Right lobe of liver (tissue), 6 donors: ENCODE data around the gene OR14K1. TPM values are rescaled to one million over a fixed set of nuclear protein-coding genes. Genes with fewer than 3 reads are reported as not detected.

Source experiments
- ATAC-seq, 4 donors: fragments of 200-7000 bp; cut with Tn5 transposase; one replicate each; pipeline ENCODE4 v1.9.1; 2020; ENCODE audit warnings: mild to moderate bottlenecking in 4 of 4, moderate library complexity in 4 of 4
- DNase-seq, 3 donors: peaks; one replicate each; pipeline ENCODE4 v3.0.0-alpha.2; 2020
- H3K27ac ChIP-seq, 3 donors: fragments of 200-600 bp; one replicate each; pipeline ENCODE4 v1.8.0; 2022
- H3K27me3 ChIP-seq, 2 donors: fragments of 200-600 bp; one replicate each; pipeline ENCODE4 v1.8.0; 2022
- H3K36me3 ChIP-seq, 4 donors: fragments of 200-600 bp; sonication (generic) in 1 of 4; one replicate each; pipeline versions ENCODE4 v1.5.1 to v1.8.0; 2017 to 2022; ENCODE audit warnings: control low read depth in 1 of 4
- H3K4me1 ChIP-seq, 4 donors: fragments of 200-600 bp; sonication (generic) in 1 of 4; one replicate each; pipeline versions ENCODE4 v1.5.1 to v1.8.0; 2017 to 2022; ENCODE audit warnings: control low read depth in 1 of 4
- H3K4me3 ChIP-seq, 3 donors: fragments of 200-600 bp; one replicate each; pipeline ENCODE4 v1.8.0; 2022
- H3K9me3 ChIP-seq, 4 donors: fragments of 200-600 bp; sonication (generic) in 1 of 4; one replicate each; pipeline versions ENCODE4 v1.5.1 to v1.8.0; 2017 to 2022; ENCODE audit warnings: control low read depth in 1 of 4
- CTCF ChIP-seq, 4 donors: fragments of 200-600 bp in 3 of 4; fragments of 450-650 bp in 1 of 4; IDR thresholded peaks; one replicate each; pipeline versions ENCODE4 v1.5.1 to v1.8.0; 2016 to 2022; ENCODE audit warnings: antibody characterized with exemption in 4 of 4, mild to moderate bottlenecking in 2 of 4
- POLR2A ChIP-seq: fragments of 450-650 bp; IDR thresholded peaks from one replicate; pipeline ENCODE4 v1.6.1; 2017; ENCODE audit warnings: antibody characterized with exemption, mild to moderate bottlenecking
- intact Hi-C, 2 donors: fragments of 100-400 bp; cut with DNase I; formaldehyde crosslinking; loops; one replicate each; pipeline versions ENCODE4 v1.11.2 to v1.14.1; 2022
- total RNA-seq, 6 experiments: library from RNA; depleted of rRNA in 2 of 6; stranded (reverse); fragments of >200 nt in 2 of 6; fragmentation: NEBNext Ultra II Directional in 3 of 6; extraction: Animal tissue kit (Norgen Biotek cat#: 25700) in 3 of 6; gene quantifications; one replicate each; pipeline versions ENCODE4 v1.1.0 to v1.2.4, GENCODE V29; 2016 to 2023
- donor health status: DM: no; HTN: yes; CAD: no.
- donor health status: DM: no; HTN: no; CAD: no.
- donor health status: DM: no; HTN: no; CAD: no.
- donor health status: DM: no; HTN: yes; CAD: no.
- donor health status: DM: no; HTN: yes; CAD: no.

OR14K1 gene
- total RNA-seq, 6 experiments from 2014 or later, result not detected

GRCh38 chr1:247769603-247770002 is 31.2 kb downstream of the OR14K1 start:
- DNase-seq (no peak), ATAC-seq (no peak)
- no peaks in the 10 kb centered on the region for H3K4me1 ChIP-seq
- no peaks in the 10 kb centered on the region for H3K9me3 ChIP-seq
- no peak overlapping the region for H3K4me3 ChIP-seq
- H3K27ac ChIP-seq, result no peak overlapping the region
- H3K36me3 ChIP-seq, result no peaks in the 10 kb centered on the region
- TF ChIP-seq POLR2A, result no peak
- no peak for TF ChIP-seq CTCF (IDR thresholded peaks at IDR 0.05)
- intact Hi-C loops, result no loop called here
- H3K27me3 ChIP-seq, result no peaks in the 10 kb centered on the region

Other genes with a start within 250 kb of the OR14K1 start
- gene OR2C3, start 202.2 kb upstream of the OR14K1 start, total RNA-seq, result not detected
- under 1 TPM in 1 of 6 experiments, not detected in 5; 0.24 TPM for gene GCSAML, start 189.5 kb upstream of the OR14K1 start, total RNA-seq
- not detected for gene OR2G2, start 150.3 kb upstream of the OR14K1 start, total RNA-seq
- not detected for gene OR2G3, start 133.0 kb upstream of the OR14K1 start, total RNA-seq
- gene OR13G1, start 58.9 kb upstream of the OR14K1 start, total RNA-seq, result not detected
- not detected for gene OR6F1, start 22.0 kb upstream of the OR14K1 start, total RNA-seq
- not detected for gene OR14A2, start 9.5 kb downstream of the OR14K1 start, total RNA-seq
- not detected for gene OR1C1, start 21.9 kb downstream of the OR14K1 start, total RNA-seq
- not detected for gene OR14A16, start 85.5 kb downstream of the OR14K1 start, total RNA-seq
- gene OR11L1, start 103.3 kb downstream of the OR14K1 start, total RNA-seq, result not detected
- gene TRIM58, start 118.6 kb downstream of the OR14K1 start, total RNA-seq, result 1 to 10 TPM in 3 of 6 experiments, under 1 TPM in 2, not detected in 1; 0.29 to 5.5 (median 2.1) TPM
- gene OR2W3, start 157.0 kb downstream of the OR14K1 start, total RNA-seq, result 1 to 10 TPM in 1 of 6 experiments, under 1 TPM in 2, not detected in 3; 0.24 to 1.2 (median 0.43) TPM
- gene OR2T8, start 181.6 kb downstream of the OR14K1 start, total RNA-seq, result not detected
- gene OR2AJ1, start 186.3 kb downstream of the OR14K1 start, total RNA-seq, result not detected
- gene OR2L8, start 210.2 kb downstream of the OR14K1 start, total RNA-seq, result not detected
- not detected for gene OR2AK2, start 226.6 kb downstream of the OR14K1 start, total RNA-seq